Omental fat pad (tissue), 4 donors: ENCODE data around the gene DNAJC2. TPM values are rescaled to one million over a fixed set of nuclear protein-coding genes. Genes with fewer than 3 reads are reported as not detected.

Source experiments
- ATAC-seq: fragments of 150-250 bp; one replicate; pipeline ENCODE4 v1.9.1; 2016; ENCODE audit warnings: mild to moderate bottlenecking, moderate library complexity; ENCODE audit not compliant: low FRiP score
- DNase-seq: peaks from one replicate; pipeline ENCODE4 v3.0.0-alpha.2; 2019; ENCODE audit warnings: low spot score
- total RNA-seq, 4 donors: library from RNA; depleted of rRNA; stranded (reverse); fragments of >200 nt; gene quantifications; one replicate each; pipeline ENCODE4 v1.1.0, GENCODE V29; 2016
- TF ChIP-seq, protein P1 (sequence below), 3 donors: fragments of 450-650 bp; IDR thresholded peaks; one replicate each; pipeline ENCODE4 v1.5.1; 2016 to 2017; ENCODE audit warnings: antibody characterized with exemption in 3 of 3, mild to moderate bottlenecking in 3 of 3, moderate library complexity in 2 of 3

Gene DNAJC2
- total RNA-seq, 4 donors from 2014 or later = 15.6 to 54.3 (median 21.2) TPM

DNA sequence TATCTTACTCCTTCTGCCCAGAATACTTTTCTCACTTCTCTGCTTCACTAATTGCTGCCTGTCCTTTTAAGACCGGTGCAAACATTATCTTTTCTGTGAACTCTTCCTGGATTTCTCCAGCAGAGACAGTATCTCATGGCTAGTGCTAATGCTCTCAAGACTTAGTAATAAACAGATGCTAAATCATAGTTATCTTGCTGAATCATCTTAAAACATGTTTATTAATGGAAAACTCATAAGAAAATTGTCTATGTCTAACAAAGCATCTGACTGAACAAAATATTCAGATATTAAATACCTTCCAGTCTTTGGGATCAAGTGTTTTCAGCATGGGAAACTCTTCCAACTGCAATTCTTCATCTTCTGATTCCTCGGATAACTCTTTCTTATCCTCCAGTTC lies 3.1 kb downstream of the DNAJC2 start:
- no peak for ATAC-seq
- TF ChIP-seq, protein P1, sequence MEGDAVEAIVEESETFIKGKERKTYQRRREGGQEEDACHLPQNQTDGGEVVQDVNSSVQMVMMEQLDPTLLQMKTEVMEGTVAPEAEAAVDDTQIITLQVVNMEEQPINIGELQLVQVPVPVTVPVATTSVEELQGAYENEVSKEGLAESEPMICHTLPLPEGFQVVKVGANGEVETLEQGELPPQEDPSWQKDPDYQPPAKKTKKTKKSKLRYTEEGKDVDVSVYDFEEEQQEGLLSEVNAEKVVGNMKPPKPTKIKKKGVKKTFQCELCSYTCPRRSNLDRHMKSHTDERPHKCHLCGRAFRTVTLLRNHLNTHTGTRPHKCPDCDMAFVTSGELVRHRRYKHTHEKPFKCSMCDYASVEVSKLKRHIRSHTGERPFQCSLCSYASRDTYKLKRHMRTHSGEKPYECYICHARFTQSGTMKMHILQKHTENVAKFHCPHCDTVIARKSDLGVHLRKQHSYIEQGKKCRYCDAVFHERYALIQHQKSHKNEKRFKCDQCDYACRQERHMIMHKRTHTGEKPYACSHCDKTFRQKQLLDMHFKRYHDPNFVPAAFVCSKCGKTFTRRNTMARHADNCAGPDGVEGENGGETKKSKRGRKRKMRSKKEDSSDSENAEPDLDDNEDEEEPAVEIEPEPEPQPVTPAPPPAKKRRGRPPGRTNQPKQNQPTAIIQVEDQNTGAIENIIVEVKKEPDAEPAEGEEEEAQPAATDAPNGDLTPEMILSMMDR (IDR thresholded peaks at IDR 0.05) = no peak
- DNase-seq = no peak

- ATAC-seq = no peak
- DNase-seq = no peak
- TF ChIP-seq, protein P1 (IDR thresholded peaks at IDR 0.05) = no peak
Observed at GRCh38 chr7:103338864-103339263, 5.7 kb downstream of the DNAJC2 start.

DNA sequence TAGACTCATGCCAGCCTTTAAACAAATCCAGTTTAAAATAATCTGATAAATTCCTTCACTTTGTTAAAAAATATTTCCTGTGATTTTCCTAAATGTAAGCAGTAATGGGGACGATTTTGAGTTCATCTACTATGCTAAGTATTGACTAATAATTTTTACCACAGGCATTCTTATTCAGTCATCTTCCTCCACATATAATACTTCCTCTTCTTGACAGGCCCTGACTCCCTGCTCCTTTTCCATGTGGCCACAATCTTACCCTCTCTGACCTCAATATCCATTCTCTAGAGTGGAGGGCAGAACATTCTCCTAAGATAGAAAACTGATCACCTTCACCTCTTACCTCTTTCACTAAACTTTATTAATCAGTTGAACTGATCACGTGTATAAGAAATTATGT lies 7.8 kb downstream of the DNAJC2 start:
- TF ChIP-seq, protein P1 (IDR thresholded peaks at IDR 0.05) = no peak
- DNase-seq = no peak
- ATAC-seq = no peak

DNA sequence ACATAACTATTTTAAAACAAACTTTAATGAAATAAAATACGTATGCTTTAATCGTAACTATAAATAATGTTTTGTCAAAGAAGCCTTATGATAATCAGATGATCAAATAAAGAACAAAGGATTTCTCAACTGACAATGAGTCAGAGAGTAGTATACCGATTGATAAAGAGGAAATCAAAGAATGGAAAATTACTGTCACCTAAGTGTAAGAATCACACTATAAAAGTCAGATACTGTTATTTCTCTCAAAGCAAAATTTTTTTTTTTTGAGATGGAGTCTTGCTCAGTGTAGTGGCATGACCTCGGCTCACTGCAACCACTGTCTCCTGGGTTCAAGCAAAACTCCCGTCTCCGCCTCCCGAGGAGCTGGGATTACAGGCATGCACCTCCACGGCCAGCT lies 18.8 kb downstream of the DNAJC2 start:
- DNase-seq (no peak), ATAC-seq (no peak)
- TF ChIP-seq, protein P1 (IDR thresholded peaks at IDR 0.05) = no peak

- ATAC-seq = no peak
- TF ChIP-seq, protein P1 (IDR thresholded peaks at IDR 0.05) = no peak
- DNase-seq = no peak
Observed at GRCh38 chr7:103317009-103317408, 27.6 kb downstream of the DNAJC2 start.

DNA sequence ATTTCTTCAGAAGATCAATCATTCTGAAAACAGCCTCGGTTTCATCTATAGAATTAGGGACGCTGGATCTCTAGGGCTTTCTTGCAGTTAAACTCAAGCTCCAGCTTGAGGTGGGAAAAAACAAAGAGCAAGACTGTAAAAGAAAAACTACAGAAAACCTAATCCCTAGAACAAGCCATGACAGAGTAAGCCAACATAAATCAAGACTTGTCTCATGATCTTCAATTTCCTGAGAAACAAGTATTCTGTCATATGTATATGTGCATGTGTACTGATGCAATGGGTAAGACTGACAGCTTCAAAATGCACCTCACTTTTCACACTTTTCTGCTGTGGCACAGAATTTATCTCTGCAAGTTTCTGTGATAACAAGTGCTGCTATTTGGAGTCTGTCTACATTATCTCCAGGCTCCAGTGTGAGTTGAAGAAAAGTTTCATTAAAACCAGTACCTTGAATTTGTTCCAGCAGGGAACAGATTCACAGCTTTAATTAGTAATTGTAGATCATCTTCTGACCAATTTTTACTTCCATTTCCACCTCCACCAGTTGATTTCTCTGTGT lies 28.1 kb downstream of the DNAJC2 start:
- TF ChIP-seq, protein P1 (IDR thresholded peaks at IDR 0.05) = no peak
- ATAC-seq (no peak), DNase-seq (no peak)

DNA sequence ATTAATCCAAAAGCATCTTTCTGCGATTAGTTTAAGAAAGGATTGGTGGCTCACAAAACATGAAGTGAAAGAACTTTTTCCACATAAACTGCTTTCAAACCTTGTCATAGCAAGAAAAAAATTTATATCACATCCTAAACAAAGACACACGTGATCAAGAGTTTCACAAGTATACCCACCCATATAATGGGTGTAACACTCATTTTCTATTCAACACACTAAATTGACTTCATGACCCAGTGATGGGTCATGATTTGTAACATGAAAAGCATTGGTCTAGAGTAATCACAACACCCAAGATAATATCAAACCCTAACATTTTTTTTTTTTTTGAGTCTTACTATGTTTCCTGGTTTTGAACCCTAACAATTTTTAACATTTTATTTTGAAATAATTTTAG lies 29.7 kb downstream of the DNAJC2 start:
- TF ChIP-seq, protein P1 (IDR thresholded peaks at IDR 0.05) = no peak
- no peak for DNase-seq
- ATAC-seq = no peak
